DOHH2 (cell line): Measurements from ENCODE around the gene TRAK2.

Experiments used
- EZH2phosphoT487 ChIP-seq: fragments of 200-600 bp; sonication (generic); IDR thresholded peaks from 2 replicates; pipeline ENCODE4 v1.6.1; 2017; ENCODE audit warnings: borderline replicate concordance, mild to moderate bottlenecking, antibody characterized with exemption, low read length, moderate library complexity, mixed read lengths
- TF ChIP-seq, protein P1 (sequence below): fragments of 200-600 bp; sonication (generic); IDR thresholded peaks from one replicate; pipeline ENCODE4 v1.5.1; 2014; ENCODE audit warnings: antibody characterized with exemption, mild to moderate bottlenecking, low read depth, low read length; ENCODE audit not compliant: poor library complexity, severe bottlenecking

DNA sequence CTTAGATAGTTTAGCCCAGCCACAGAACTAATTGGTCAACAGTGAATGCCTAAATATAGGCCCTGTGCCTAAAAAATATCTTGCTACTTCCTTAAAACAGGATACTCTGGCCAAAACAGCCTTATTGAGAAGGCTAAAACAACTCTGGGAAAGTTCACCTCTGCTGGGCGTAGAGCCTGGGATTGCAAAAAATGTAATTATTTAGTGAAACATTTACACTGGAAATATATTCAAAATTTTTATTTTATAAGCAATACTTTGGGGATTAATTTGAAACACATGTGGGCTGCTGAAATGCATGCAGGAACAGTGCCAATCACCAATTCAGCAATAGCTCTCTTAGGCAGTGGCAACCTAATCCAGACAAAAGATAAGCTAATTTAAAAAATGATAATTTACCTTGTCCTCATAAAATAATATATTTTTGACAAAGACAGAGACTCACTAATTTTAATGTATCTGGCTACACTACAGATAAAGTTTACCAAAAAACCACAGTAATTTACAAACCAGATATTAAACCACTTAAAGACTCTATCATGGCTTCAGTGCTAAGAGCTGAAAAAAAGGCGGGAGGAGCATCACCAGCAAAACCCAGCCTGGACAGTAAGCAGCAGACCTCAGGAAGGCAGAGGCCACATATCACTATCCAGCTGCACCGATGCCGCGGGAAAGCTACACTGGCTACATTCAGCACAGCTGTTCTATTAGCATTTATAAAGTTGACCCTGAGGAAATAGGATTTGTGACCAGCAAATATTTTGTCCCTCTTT is 18.5 kb downstream of the TRAK2 start:
- TF ChIP-seq, protein P1, sequence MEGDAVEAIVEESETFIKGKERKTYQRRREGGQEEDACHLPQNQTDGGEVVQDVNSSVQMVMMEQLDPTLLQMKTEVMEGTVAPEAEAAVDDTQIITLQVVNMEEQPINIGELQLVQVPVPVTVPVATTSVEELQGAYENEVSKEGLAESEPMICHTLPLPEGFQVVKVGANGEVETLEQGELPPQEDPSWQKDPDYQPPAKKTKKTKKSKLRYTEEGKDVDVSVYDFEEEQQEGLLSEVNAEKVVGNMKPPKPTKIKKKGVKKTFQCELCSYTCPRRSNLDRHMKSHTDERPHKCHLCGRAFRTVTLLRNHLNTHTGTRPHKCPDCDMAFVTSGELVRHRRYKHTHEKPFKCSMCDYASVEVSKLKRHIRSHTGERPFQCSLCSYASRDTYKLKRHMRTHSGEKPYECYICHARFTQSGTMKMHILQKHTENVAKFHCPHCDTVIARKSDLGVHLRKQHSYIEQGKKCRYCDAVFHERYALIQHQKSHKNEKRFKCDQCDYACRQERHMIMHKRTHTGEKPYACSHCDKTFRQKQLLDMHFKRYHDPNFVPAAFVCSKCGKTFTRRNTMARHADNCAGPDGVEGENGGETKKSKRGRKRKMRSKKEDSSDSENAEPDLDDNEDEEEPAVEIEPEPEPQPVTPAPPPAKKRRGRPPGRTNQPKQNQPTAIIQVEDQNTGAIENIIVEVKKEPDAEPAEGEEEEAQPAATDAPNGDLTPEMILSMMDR, result no peak
- TF ChIP-seq EZH2phosphoT487, result no peak
